Activated CD4-positive, alpha-beta T cell treated with anti-CD3 and anti-CD28 coated beads, Interleukin-2, amount 50 U/mL, for 1 hour (primary cell): ENCODE data around the gene BICC1.

ENCODE experiments used
- DNase-seq: peaks from one replicate; pipeline ENCODE4 v3.0.0-alpha.2; 2020

BICC1 gene

GRCh38 chr10:58873161-58873560, 360.5 kb downstream of the BICC1 start:
- no peak for DNase-seq
